HepG2 (cell line): ENCODE results near the gene TXNDC2. TPM values are rescaled to one million over a fixed set of nuclear protein-coding genes. Genes with fewer than 3 reads are reported as not detected.
A peak's percentile ranks its signal among the peaks of the same experiment; 100 is the strongest.

Experiments used
- ATAC-seq: fragments of 200-7000 bp; cut with Tn5 transposase; 3 replicates; pipeline ENCODE4 v1.9.1; 2020; ENCODE audit warnings: mild to moderate bottlenecking, moderate library complexity
- BruUV-seq: library from RNA; stranded (reverse); fragments of 400-500 nt; replicated peaks from 2 replicates; lab custom pipeline; 2021; lab: Mats Ljungman, UMichigan
- CTCF ChIA-PET: fragments of 300-600 bp; formaldehyde crosslinking; extraction: SDS; loops from one replicate; lab custom pipeline; 2021; ENCODE audit warnings: low total read pairs, inconsistent platforms, low intra/inter-chr PET ratio; lab: Yijun Ruan, JAX
- POLR2A ChIA-PET: fragments of 350-600 bp; sonication (Branson Sonifier 250); formaldehyde crosslinking; loops from one replicate; lab custom pipeline; 2020; ENCODE audit warnings: antibody characterized with exemption, inconsistent platforms; lab: Yijun Ruan, JAX
- DNase-seq: peaks from one replicate; pipeline ENCODE4 v3.0.0-alpha.2; 2015; ENCODE audit warnings: low spot score
- FAIRE-seq: peaks from 3 replicates; lab custom pipeline; 2011; peaks lifted over from hg19 to GRCh38; lab: Jason Lieb, UNC
- H2AFZ ChIP-seq: one replicate; pipeline ENCODE4 v1.6.1; 2011; ENCODE audit warnings: low read length, inconsistent platforms
- H3K27ac ChIP-seq: fragments of 300-600 bp; 3 replicates; pipeline ENCODE4 v1.8.0; 2011; ENCODE audit warnings: mixed run types, mild to moderate bottlenecking, mixed read lengths, low read length, inconsistent platforms; ENCODE audit not compliant: insufficient read depth; ENCODE audit errors: extremely low read length
- H3K27me3 ChIP-seq, 2 experiments: fragments of 200-600 bp in 1 of 2; 2 replicates in 1 of 2; 3 replicates in 1 of 2; pipeline versions ENCODE4 v1.6.0 to v1.8.0; 2011; ENCODE audit warnings: low read length in 2 of 2, mild to moderate bottlenecking in 2 of 2, moderate library complexity in 2 of 2, inconsistent platforms in 1 of 2; ENCODE audit not compliant: insufficient read depth in 2 of 2, control insufficient read depth in 1 of 2
- H3K36me3 ChIP-seq, 2 experiments: fragments of 200-600 bp in 1 of 2; replicated peaks in 1 of 2; 2 replicates in 1 of 2; 3 replicates in 1 of 2; pipeline versions ENCODE4 v1.5.1 to v1.8.0; 2011; ENCODE audit warnings: low read length in 2 of 2, inconsistent platforms in 1 of 2; ENCODE audit not compliant: insufficient read depth in 2 of 2, control insufficient read depth in 1 of 2
- H3K4me1 ChIP-seq: 2 replicates; pipeline ENCODE4 v1.5.1; 2012; ENCODE audit warnings: low read length, inconsistent platforms; ENCODE audit not compliant: insufficient read depth
- H3K4me2 ChIP-seq: 2 replicates; pipeline ENCODE4 v1.6.0; 2011; ENCODE audit warnings: low read depth, low read length, inconsistent platforms
- H3K4me3 ChIP-seq, 3 experiments: fragments of 200-600 bp in 1 of 3; sonication (generic), shearing (Covaris generic) in 1 of 3; replicated peaks in 1 of 3; 2 replicates each; pipeline ENCODE4 v1.5.1; 2011 to 2016; ENCODE audit warnings: low read length in 3 of 3, inconsistent platforms in 2 of 3, low read depth in 2 of 3, mild to moderate bottlenecking in 2 of 3, control low read depth in 1 of 3, mixed read lengths in 1 of 3; ENCODE audit not compliant: insufficient read depth in 1 of 3
- H3K79me2 ChIP-seq: one replicate; pipeline ENCODE4 v1.6.1; 2011; ENCODE audit warnings: low read length, inconsistent platforms; ENCODE audit not compliant: insufficient read depth
- H3K9ac ChIP-seq: 2 replicates; pipeline ENCODE4 v1.6.0; 2011; ENCODE audit warnings: mild to moderate bottlenecking, low read depth, low read length, inconsistent platforms; ENCODE audit not compliant: insufficient read depth
- H3K9me3 ChIP-seq: 2 replicates; pipeline ENCODE4 v1.5.1; 2012; ENCODE audit warnings: mild to moderate bottlenecking, low read length
- H4K20me1 ChIP-seq: 2 replicates; pipeline ENCODE4 v1.6.0; 2011; ENCODE audit warnings: inconsistent platforms, mild to moderate bottlenecking, low read length, moderate library complexity; ENCODE audit not compliant: insufficient read depth
- DNMT1 ChIP-seq: sonication (generic); formaldehyde crosslinking; IDR thresholded peaks from 2 replicates; pipeline ENCODE4 v1.5.1; 2020; ENCODE audit warnings: mild to moderate bottlenecking, missing genetic modification reagents
- NFKB2 ChIP-seq: sonication (generic); formaldehyde crosslinking; IDR thresholded peaks from 2 replicates; pipeline ENCODE4 v1.4.0; 2020; ENCODE audit warnings: missing genetic modification reagents, borderline replicate concordance
- POGK ChIP-seq: sonication (generic); formaldehyde crosslinking; conservative IDR thresholded peaks from 2 replicates; pipeline ENCODE4 v1.8.0; 2022; ENCODE audit warnings: mild to moderate bottlenecking, moderate library complexity, missing genetic modification reagents
- POLR2A ChIP-seq, 2 experiments: IDR thresholded peaks; 2 replicates each; pipeline ENCODE4 v1.6.1; 2011; ENCODE audit warnings: low read depth in 2 of 2, low read length in 2 of 2, mild to moderate bottlenecking in 1 of 2, moderate library complexity in 1 of 2; ENCODE audit not compliant: insufficient read depth in 1 of 2
- POLR2AphosphoS2 ChIP-seq: IDR thresholded peaks from 2 replicates; pipeline ENCODE4 v1.6.1; 2011; ENCODE audit warnings: low read depth, low read length, improper control_type of control experiment
- SIN3B ChIP-seq: fragments of 150-350 bp; IDR thresholded peaks from 2 replicates; pipeline ENCODE4 v1.6.1; 2014; ENCODE audit warnings: low read length
- TBX2 ChIP-seq: sonication (generic); formaldehyde crosslinking; IDR thresholded peaks from 2 replicates; pipeline ENCODE4 v1.5.0; 2020; ENCODE audit warnings: missing genetic modification reagents, mild to moderate bottlenecking, borderline replicate concordance
- TEF ChIP-seq: sonication (generic); formaldehyde crosslinking; IDR thresholded peaks from 2 replicates; pipeline ENCODE4 v1.5.0; 2020; ENCODE audit warnings: missing genetic modification reagents
- ZBED4 ChIP-seq: sonication (generic); formaldehyde crosslinking; IDR thresholded peaks from 2 replicates; pipeline ENCODE4 v1.4.0; 2020; ENCODE audit warnings: missing genetic modification reagents, borderline replicate concordance
- ZNF276 ChIP-seq: sonication (generic); formaldehyde crosslinking; IDR thresholded peaks from 2 replicates; pipeline ENCODE4 v1.4.0; 2020; ENCODE audit warnings: mild to moderate bottlenecking, low read depth, missing genetic modification reagents
- ZNF329 ChIP-seq: sonication (generic); formaldehyde crosslinking; IDR thresholded peaks from 2 replicates; pipeline ENCODE4 v1.9.0; 2021; ENCODE audit warnings: low read depth, mild to moderate bottlenecking, missing genetic modification reagents
- ZNF776 ChIP-seq: sonication (generic); formaldehyde crosslinking; IDR thresholded peaks from 2 replicates; pipeline ENCODE4 v1.4.0; 2020; ENCODE audit warnings: mild to moderate bottlenecking, missing genetic modification reagents
- WGBS: methylation state at CpG from one replicate; pipeline ENCODE4 v1.1.6; 2017; ENCODE audit warnings: low lambda C conversion rate; 5-methylcytosine and 5-hydroxymethylcytosine counted together
- in situ Hi-C: cut with HindIII; loops from 2 replicates; pipeline ENCODE4 v1.10.0; 2017; ENCODE audit warnings: low pct_unique_long_range_greater_than_20kb; ENCODE audit not compliant: extremely low pct_ligation_motif_present
- intact Hi-C: fragments of 100-400 bp; cut with micrococcal nuclease; formaldehyde crosslinking; loops from one replicate; pipeline ENCODE4 v1.10.0; 2022; ENCODE audit not compliant: unreplicated experiment
- polyA plus RNA-seq, 8 experiments: library from polyadenylated mRNA; depleted of rRNA in 3 of 8; stranded (reverse) in 7 of 8; unstranded in 1 of 8; fragments of >200 nt; fragmentation: Illumina TruSeq in 4 of 8; extraction: Trizol in 4 of 8; gene quantifications; 2 replicates each; pipeline versions ENCODE4 v1.2.1 to v1.2.3, GENCODE V29; 2011 to 2016; ENCODE audit warnings: low read depth in 4 of 8, missing spikeins in 1 of 8, mixed read lengths in 1 of 8; ENCODE audit not compliant: insufficient read depth in 1 of 8
- total RNA-seq, 5 experiments: library from RNA; depleted of rRNA; stranded (reverse); fragments of >200 nt; fragmentation: Illumina TruSeq; extraction: Trizol; gene quantifications; 2 replicates each; pipeline ENCODE4 v1.2.3, GENCODE V29; 2016; ENCODE audit warnings: low read depth in 1 of 5
- TF ChIP-seq, protein P1 (sequence below): sonication (generic); formaldehyde crosslinking; IDR thresholded peaks from 2 replicates; pipeline ENCODE4 v1.5.0; 2020; ENCODE audit warnings: mild to moderate bottlenecking, missing genetic modification reagents

The TXNDC2 gene
- total and polyA plus RNA-seq, 2 of the 13 experiments (the other 11 are each of a cell fraction or from before 2014, with no cell fraction given), result not detected

- 0 out of 5 replicates have a peak, but pooled peaks cover 0 to 2% of the 10 kb centered on the region in 2 experiments for H3K36me3 ChIP-seq
- H3K4me1 ChIP-seq, result peaks cover 79% of the 10 kb centered on the region
- H3K4me2 ChIP-seq, result peak overlapping the region; percentile 43
- peak overlapping the region; percentile 45 for H3K27ac ChIP-seq
- no peak overlapping the region; a peak in 1 of 6 replicates for H3K4me3 ChIP-seq
- intact Hi-C loops, result loop anchor here (2.0 kb wide), 1 partner anchor 123 kb away; no protein-coding TSS in a partner anchor
- CTCF ChIA-PET, result no interaction called here
- no TSS peak for BruUV-seq
- FAIRE-seq (no peak), DNase-seq (no peak), ATAC-seq (peak; percentile 34; the same call in 2 of the 3 replicates)
- no peak overlapping the region for H2AFZ ChIP-seq
- POLR2A ChIA-PET, result no interaction called here
- no peak overlapping the region for H3K9ac ChIP-seq
- H3K79me2 ChIP-seq, result peaks cover 100% of the 10 kb centered on the region
- in situ Hi-C loops, result loop anchor here (10.0 kb wide), 1 partner anchor 121 kb away; no protein-coding TSS in a partner anchor
- peaks cover 92% of the 10 kb centered on the region for H4K20me1 ChIP-seq
- no peaks in the 10 kb centered on the region for H3K27me3 ChIP-seq
- 64% methylated on average over 4 of the region's 4 CpGs for WGBS
- no peaks in the 10 kb centered on the region for H3K9me3 ChIP-seq
- peak in 1 of 2 experiments; percentile 41; a peak in 1 of 4 replicates for TF ChIP-seq POLR2A (IDR thresholded peaks at IDR 0.05; ENCODE audit: insufficient read depth in 1 of 2, low read depth in 2 of 2, low read length in 2 of 2)
- no peak for TF ChIP-seq TEF (CRISPR knock-in tag)
- TF ChIP-seq NFKB2, result no peak
- no peak for TF ChIP-seq DNMT1 (CRISPR knock-in tag)
- peak; percentile 90 for TF ChIP-seq POLR2AphosphoS2
- TF ChIP-seq, protein P1, sequence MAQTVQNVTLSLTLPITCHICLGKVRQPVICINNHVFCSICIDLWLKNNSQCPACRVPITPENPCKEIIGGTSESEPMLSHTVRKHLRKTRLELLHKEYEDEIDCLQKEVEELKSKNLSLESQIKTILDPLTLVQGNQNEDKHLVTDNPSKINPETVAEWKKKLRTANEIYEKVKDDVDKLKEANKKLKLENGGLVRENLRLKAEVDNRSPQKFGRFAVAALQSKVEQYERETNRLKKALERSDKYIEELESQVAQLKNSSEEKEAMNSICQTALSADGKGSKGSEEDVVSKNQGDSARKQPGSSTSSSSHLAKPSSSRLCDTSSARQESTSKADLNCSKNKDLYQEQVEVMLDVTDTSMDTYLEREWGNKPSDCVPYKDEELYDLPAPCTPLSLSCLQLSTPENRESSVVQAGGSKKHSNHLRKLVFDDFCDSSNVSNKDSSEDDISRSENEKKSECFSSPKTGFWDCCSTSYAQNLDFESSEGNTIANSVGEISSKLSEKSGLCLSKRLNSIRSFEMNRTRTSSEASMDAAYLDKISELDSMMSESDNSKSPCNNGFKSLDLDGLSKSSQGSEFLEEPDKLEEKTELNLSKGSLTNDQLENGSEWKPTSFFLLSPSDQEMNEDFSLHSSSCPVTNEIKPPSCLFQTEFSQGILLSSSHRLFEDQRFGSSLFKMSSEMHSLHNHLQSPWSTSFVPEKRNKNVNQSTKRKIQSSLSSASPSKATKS (CRISPR knock-in tag), result no peak
- TF ChIP-seq ZNF329 (CRISPR knock-in tag), result no peak
- no peak for TF ChIP-seq ZNF276 (CRISPR knock-in tag)
- no peak for TF ChIP-seq TBX2 (CRISPR knock-in tag)
- no peak for TF ChIP-seq ZNF776
- TF ChIP-seq ZBED4, result no peak
- TF ChIP-seq SIN3B, result no peak
- TF ChIP-seq POGK (CRISPR knock-in tag), result no peak
These were observed 40.0 kb downstream of the TXNDC2 start for GRCh38 chr18:9925795-9926194.
